Thyroid gland (tissue), 4 donors: ENCODE measurements around the gene EDAR.

Source experiments
- POLR2A ChIP-seq, 2 donors: fragments of 450-650 bp; IDR thresholded peaks; one replicate each; pipeline ENCODE4 v1.6.1; 2017; ENCODE audit warnings: antibody characterized with exemption in 2 of 2, mild to moderate bottlenecking in 2 of 2, moderate library complexity in 1 of 2
- TF ChIP-seq, protein P1 (sequence below), 6 experiments: fragments of 200-600 bp in 3 of 6; fragments of 450-650 bp in 3 of 6; sonication (generic) in 3 of 6; IDR thresholded peaks; one replicate each; pipeline ENCODE4 v1.5.1; 2016 to 2019; ENCODE audit warnings: antibody characterized with exemption in 6 of 6, mild to moderate bottlenecking in 2 of 6, inconsistent platforms in 1 of 6, moderate library complexity in 1 of 6

DNA sequence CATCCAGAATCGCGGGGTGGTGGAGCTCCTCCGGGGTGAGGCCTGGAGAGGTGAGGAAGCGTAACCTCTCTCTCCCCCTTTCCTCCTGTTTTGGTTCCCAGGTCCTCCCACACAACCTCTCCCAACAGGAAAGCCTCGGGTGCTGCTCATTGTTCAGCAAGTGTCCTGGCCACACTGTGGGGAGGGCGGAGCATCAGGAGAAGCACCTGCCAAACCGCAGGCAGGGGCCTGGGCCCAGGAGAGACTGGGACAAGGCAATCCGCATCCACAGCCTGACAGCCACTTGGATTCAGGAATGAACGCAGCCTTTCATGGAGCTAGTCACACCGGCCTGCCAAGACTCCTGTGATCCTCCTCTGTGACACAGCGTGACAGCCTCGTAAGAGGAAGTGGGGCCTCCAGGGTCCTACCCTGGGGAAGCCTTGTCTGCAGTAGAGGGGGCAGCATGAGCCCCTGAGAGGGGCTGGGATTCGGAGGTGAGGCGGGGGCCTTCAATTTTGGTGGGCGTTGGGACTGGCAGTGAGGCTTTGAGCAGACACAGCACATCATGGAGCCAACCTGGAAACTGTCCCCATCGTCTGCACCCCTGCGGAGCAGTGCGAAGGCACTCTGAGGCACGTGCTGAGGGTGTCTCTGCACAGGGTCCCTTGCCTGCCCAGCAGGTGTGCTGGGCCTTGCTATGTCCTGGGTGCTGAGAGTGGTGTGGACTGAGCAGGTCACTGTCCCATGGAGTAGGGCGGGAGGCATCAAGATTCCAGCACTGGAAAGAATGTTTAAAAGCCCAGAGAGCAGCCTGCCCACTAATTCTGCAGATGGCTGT is 62.2 kb downstream of the EDAR start:
- TF ChIP-seq, protein P1, sequence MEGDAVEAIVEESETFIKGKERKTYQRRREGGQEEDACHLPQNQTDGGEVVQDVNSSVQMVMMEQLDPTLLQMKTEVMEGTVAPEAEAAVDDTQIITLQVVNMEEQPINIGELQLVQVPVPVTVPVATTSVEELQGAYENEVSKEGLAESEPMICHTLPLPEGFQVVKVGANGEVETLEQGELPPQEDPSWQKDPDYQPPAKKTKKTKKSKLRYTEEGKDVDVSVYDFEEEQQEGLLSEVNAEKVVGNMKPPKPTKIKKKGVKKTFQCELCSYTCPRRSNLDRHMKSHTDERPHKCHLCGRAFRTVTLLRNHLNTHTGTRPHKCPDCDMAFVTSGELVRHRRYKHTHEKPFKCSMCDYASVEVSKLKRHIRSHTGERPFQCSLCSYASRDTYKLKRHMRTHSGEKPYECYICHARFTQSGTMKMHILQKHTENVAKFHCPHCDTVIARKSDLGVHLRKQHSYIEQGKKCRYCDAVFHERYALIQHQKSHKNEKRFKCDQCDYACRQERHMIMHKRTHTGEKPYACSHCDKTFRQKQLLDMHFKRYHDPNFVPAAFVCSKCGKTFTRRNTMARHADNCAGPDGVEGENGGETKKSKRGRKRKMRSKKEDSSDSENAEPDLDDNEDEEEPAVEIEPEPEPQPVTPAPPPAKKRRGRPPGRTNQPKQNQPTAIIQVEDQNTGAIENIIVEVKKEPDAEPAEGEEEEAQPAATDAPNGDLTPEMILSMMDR (IDR thresholded peaks at IDR 0.05) = no peak
- TF ChIP-seq POLR2A (IDR thresholded peaks at IDR 0.05) = no peak
